HG03575 (cell line): Measurements from ENCODE around the gene HIF1AN.

Source experiments
- ATAC-seq: cut with Tn5 transposase; IDR thresholded peaks from one replicate; pipeline ENCODE4 v1.9.1; 2021; ENCODE audit not compliant: unreplicated experiment, insufficient number of reproducible peaks, low FRiP score; ENCODE audit errors: extremely low read depth

The HIF1AN gene

DNA sequence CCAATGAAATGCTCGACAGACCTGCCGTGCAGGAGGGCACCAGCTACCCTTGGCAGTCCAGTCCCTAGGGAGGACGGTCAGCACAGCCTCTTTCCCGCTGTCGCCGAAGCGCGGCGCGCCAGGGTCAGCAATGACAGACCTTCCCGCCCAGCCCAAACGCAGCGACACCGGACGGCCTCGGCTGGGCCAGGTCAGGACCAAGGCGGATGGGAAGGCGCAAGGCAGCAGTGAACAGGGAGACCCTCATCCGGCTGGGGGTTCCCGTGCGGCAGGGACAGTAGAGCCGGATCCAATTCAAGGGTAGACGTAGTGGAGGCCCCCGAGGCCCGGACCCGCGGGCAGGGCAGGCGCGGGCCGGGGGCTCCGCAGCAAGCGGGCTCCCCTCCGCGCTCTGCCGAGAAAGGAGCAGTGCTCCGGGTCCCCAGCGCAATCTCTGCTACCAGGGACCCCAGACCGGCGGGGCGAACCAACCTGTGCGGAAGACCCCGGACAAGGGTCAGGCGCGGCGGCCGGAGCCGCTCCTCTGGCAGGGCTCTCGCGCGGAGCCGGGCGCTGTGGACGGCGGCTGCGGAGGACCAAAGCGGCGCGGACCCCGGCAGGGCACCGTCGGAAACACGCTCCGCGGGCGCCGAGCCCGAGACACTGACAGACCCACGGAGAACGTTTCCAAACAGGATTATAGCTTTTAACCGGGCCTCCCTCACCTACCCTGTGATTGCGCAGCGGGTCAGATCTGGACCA lies 16.3 kb upstream of the HIF1AN start, which contains the start of gene SEC31B:
Gene SEC31B, minus strand, starts transcription at position 551 of the 741 bp plus-strand sequence. CDS start 2,909 bp downstream, outside the sequence.
- ATAC-seq, result no peak

DNA sequence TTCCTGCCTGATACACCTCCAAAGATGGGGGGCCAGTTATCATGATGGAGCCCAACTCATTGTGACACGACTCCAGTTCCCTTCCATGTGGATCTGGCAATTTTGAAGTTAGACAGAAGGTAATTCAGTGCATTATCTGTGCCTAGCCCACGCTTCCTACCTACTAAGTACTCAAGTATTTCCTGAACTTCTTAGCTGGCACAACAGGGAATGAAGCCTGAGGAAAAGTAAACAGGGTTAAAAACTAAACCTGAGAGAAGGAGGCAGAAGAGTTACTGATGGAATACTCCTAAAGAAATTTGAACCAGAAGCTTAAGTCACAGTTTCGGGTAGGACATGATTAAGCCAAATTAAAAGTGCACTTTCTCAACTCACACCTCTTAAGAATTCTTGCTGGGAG lies 14.9 kb upstream of the HIF1AN start:
- ATAC-seq, result no peak

DNA sequence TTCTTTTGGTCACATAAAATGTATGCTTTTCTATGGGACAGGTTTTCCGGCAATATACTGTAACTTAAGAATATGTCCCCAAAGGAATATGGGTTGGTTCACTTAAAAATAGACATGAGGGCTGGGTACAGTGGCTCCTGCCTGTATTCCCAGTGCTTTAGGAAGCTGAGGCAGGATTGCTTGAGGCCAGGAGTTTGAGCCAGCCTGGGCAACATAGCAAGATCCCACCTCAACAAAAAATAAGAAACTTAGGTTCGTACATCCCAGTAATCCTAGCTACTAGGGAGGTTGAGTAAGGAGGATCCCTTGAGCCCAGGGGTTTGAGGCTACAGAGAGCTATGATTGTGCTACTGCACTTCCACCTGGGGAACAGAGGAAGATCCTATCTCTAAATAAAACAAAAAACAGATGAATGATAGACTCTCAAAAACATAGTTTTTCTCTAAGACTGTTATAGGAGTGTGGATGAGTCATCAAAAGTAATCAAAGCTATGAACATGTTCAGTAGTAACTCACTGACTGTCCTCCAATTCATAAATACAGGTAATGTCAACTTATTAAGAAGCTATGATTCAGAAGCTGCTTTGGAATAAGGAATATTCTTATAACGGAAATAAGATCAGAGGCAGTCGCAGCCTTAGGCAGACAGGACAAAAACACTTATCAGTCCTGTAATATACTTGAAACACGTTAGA lies 13.5 kb upstream of the HIF1AN start:
- no peak for ATAC-seq

DNA sequence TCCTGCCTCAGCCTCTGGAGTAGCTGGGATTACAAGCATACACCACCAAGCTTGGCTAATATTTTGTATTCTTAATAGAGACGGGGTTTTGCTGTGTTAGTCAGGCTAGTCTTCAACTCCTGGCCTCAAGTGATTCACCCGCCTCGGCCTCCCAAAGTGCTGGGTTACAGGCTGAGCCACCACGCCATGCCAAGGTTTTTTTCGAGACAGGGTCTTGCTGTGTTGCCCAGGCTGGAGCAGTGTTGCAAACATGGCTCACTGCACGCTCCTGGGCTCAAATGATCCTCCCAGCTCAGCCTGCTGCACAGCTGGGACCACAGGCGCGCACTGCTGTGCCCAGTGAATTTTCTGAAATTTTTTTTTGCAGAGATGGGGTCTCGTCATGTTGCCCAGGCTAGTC lies 12.8 kb upstream of the HIF1AN start:
- ATAC-seq, result no peak

DNA sequence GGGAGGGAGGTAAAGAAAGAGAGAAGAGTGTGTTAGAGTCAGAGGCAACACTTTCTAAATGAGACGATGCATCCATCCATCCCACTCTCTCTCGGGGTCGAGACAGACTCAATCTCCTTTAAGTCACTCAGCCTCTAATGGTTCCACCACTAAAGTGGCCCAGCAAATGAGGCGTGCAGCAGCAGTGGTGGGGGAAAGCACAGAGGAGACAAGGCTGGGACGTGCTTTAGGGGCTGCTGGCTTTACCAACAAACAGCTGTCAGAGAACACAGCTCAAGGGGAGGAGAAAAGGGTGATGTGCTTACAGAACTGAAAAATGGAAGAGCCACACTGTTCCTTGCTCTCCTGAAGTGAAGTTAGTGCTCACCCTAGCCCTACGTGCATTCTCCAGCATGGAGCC lies 11.5 kb upstream of the HIF1AN start:
- no peak for ATAC-seq

DNA sequence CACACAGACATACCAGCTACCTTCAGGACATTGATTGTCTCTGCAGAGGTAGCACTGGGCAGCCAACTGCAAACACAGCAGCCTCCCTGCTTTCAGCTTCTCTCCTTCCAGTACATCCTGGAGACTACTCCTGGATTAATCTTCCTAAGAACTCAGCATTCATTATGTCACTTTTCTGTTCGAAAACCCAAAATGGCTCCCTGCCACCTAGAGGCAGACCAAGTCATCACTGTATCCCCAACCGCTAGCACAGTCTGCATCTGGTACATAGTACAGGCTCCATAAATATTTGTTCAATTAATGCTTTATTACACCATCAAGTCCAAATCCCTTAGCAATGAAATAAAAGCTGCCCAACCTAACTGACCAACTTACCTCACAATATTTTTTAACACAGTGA lies 11.1 kb upstream of the HIF1AN start:
- no peak for ATAC-seq

DNA sequence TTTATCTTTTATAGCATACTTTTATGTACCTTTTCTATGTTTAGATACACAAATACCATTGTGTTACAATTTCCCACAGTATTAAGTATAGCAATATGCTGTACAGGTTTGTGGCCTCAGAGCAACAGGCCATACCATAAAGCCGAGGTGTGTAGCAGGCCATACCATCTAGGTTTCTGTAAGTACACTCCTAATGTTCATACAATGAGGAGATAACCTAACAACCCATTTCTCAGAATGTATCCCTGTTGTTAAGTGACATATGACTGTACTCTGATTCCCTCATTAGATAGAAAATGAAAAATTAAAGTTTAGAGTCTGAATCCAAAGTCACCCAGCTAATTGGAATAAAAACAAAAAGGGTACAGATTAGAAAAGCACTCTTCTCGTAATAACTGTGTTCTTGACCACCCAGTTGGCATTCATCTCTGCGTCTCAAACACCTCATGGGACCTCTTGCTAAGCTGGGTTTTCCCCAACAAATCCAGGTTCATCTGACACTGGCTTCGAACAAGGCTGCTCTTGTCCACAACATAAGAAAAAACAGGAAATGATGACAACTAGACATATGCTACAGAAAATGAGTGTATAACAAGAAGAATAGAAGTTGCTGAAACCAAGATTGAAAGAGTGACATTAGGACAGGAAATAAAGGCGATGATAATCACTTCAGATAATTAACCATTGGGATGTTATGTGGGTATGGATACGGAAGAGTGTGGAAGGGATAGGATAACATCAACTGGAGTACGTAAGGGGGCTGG lies 7.4 kb upstream of the HIF1AN start:
- no peak for ATAC-seq

DNA sequence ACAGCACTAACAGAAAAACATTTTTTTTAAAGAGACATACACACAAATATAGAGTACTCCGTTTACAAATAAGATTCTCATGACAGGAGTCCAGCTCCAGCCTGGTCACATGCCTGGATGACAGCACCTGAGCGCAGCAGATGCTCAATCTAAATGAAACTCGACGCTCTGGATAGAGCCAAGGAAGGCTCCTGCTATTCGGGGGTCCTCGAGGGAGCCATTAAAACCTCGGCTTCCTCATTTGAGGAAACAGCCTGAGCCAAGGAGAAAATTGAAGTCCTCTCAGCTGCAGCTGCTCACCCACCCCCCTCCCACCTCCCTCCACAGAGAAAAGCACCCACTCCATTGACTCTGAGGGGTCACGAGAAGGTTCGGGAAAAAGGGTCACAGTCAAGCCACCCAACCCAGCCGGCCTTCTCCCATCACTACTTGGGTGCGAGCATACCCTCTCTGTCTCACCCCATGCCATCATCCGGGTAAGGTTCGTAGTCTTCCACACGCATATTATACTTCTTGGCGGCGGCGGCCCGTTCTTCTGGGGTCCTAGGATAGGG lies 6.7 kb upstream of the HIF1AN start:
- ATAC-seq, result no peak

DNA sequence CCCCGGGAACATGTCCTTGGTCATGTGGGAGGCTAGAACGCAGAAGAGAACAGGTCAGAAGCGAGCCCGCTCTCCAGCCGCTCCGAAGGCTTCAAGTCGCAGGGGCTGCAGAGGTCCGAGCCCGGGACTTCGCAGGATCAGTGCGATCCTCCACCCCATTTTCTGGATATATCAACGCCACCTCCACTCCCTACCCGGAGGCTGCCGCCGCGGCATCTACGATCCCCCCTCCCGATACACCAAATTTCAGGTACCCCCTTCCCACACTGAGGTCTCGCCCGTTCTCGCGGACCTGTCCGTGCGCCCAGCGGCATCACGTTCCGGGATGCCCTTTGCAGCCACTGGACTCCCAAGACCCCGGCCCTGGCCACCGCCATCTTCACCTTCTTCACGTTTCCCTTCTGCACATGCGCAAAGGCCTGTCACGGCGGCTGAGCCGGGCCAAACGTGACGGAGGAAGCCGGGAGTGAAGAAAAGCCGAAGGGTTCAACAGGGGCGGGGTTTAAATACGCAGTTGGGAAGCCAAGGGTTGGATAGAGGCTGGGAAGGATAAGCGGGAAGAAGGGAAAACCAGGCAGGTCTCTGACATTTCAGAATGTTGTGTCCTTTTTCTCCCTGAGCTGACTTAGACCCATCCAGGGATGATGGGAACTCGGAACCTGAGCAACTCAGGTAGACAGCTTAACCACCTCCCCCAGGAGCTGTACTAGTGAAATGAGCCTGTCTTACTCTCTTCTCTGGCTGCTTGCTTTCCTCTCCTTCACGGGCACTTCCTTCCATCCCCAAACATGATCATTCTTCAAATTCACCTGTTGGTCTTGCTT lies 6.1 kb upstream of the HIF1AN start, which contains the start of gene NDUFB8:
Gene NDUFB8, minus strand, starts transcription at position 397 of the 824 bp plus-strand sequence. Its CDS starts 20 bp downstream, at position 377.
- no peak for ATAC-seq

DNA sequence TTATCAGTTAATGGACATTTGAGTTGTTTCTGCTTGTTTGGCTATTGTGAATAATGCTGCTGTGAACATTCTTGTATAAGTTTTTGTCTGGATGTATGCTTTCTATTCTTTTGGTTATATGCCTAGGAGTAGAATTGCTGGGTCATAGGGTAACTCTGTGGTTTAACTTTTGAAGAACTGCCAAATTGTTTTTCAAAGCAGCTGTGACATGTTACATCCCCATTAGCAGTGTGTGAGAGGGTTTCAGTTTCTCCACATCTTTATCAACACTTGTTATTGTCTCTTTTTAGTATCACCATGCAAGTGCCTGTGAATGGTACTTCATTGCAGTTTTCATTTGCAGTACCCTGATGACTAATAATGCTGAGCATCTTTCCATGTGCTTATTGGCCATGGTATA lies 4.0 kb upstream of the HIF1AN start:
- no peak for ATAC-seq

DNA sequence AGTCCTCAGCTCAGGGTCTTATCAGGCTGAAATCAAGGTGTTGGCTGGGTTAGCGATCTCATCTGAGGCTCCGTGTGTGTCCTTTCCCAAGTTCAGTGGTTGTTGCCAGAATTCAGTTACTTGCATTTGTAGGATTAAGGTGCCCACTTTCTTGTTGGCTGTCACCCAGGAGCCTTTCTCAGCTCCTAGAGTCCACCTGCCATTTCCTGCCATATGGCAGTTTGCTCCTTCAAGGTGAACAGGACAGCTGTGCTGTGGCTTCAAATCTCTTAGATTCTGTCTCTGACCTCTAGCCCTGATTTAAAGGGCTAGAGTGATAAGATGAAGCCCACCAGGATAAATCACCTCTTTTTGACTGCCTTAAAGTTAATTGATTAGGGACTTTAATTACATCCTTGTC lies 1.0 kb upstream of the HIF1AN start:
- ATAC-seq, result no peak

DNA sequence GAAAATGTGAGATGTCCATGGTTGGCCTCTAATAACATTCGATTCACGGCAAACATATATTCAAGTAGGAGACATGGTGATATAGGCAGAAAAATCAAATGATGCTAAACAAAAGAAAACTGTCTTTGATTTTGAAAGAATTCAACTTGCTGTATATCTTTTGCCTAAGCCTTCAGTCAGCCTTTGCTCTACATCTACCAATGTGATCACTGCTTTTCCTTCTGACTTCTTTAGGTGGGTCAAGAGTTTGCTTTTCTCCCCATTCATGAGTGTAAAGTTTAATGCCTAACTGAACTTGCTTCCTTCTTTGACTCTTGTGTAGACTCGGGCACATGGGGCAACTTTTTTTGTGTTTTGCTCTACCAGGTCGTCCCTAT lies 417 bp upstream of the HIF1AN start:
- ATAC-seq, result no peak

DNA sequence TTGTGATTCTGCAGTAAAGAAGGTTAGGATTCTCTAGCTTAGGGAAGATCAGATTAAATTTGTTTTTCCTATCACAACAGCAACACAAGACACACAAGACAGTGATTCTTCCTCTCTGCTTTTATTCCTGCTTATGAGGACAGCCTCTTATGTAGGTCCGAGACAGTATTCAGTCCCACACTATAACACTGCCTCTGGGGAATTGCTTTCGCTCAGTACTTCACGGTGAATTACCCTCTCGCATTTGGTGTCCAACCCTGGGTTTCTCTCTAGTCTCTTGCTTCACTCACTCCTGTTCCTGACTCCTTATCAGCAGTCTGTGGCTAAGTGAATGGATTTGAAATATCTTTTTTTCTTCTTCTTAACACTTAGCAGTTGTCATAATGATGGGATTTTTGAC lies 1.7 kb downstream of the HIF1AN start:
- no peak for ATAC-seq

DNA sequence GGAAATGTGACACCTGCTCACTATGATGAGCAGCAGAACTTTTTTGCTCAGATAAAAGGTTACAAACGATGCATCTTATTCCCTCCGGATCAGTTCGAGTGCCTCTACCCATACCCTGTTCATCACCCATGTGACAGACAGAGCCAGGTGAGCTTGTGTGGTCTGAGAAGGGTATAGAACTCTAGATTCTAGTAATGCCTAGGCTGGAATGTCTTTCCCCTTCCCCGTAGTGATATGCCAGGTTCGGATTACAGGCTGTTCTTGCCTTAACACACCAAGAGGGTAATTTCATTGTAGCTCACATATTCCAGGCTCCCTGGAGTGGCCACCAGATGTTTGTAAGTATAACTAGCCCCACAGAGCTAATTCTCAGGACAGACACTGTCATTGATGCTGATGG lies 9.2 kb downstream of the HIF1AN start:
- ATAC-seq, result no peak

DNA sequence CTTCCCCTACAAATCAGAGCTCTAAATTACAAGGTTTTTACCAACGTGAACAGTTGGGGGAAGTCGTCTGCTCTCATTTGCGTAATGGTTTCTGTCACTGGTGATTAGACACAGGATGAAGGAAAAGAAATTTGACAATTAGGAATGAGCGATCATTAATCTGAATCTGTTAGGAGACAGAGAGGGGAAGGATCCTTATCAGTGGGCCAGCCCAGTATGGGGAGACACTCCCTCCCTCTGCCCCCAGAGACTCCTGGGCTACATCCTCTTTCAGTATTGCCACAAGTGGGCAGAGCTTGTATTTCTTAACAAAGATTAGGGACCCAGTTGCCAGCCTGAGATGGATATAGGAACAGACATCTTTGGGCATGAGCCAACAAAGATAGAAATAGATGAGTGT lies 15.5 kb downstream of the HIF1AN start:
- no peak for ATAC-seq

DNA sequence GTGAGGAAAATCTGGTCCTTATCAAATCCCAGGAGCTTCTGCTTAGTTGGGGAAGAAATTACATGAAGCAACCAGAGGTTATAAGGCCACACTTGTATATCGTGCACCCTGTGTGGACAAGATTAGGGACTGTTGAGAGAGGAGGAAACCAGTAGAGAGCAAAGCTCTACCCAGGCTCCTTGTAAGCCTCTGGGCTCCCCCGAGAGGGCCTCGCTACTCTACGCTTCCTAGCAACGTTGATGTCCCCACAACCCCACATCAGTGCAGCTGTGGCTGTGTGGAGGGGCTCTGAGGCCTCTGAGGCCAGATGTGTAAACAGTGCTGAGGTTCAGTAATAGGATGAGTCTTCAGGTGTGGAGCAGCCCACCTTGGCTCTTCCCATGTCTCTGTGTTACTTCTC lies 16.0 kb downstream of the HIF1AN start:
- no peak for ATAC-seq

DNA sequence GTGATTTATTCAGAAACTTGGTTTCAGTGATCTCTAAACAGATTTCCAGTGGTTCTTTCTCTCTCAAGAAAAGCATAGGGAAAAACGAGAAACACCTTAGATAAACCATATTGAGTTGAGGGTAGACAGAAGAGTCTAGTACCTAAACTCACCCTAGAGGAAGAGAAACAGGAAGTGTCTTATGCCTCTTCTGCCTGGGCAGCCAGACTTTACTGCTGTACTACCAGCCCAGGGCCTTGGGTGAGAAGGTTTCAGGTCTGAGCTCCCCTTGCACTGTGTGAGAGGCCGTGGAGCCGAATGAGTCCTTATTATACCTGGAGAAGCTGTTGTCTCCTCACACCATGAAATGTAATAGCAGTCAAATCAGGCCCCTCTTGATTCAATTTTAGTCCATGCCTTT lies 18.2 kb downstream of the HIF1AN start:
- ATAC-seq, result no peak

DNA sequence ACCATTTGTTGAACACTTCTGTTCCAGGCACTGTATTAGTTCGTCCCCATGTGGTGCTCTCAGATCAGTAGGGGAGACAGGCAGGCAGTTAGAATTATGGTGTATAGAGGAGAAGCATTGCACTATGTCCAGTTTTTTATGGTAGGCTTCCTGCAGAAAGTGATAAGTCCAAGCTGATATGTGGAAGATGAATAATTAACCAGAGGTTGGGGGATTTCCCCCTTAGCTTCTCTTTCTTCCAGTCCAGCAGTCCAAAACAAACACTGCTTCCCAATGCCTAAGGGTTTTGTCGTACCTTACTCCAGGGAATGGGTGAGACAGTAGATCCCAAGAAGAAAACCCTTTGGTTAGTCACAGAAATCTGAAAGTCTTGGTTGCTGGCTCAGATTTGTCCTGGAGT lies 19.2 kb downstream of the HIF1AN start:
- ATAC-seq, result no peak

DNA sequence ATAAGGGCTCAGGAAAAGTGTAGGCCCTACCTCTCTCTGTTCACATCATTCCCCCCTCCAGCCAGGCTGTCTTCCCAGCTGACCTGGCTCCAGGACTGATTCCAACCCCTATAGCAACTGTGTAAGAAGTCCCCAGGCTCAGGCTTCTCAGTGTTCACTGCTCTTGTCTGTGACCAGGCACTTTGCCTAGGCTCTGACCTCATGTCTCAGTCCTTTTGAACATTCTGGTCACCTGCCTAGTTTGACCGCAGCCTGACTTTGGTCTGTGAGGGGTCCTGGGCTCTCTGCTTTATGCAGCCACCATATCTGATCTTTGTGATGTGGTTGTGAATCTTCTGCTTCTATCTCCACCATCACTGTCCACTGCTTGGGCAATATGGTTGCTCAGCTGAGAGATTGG lies 24.5 kb downstream of the HIF1AN start:
- no peak for ATAC-seq
